ENCODE measurements around the gene FNDC3B. TPM values are rescaled to one million over a fixed set of nuclear protein-coding genes. Genes with fewer than 3 reads are reported as not detected.

FNDC3B gene
- total RNA-seq, 1 experiment from 2014 or later: 48.6 TPM

DNA sequence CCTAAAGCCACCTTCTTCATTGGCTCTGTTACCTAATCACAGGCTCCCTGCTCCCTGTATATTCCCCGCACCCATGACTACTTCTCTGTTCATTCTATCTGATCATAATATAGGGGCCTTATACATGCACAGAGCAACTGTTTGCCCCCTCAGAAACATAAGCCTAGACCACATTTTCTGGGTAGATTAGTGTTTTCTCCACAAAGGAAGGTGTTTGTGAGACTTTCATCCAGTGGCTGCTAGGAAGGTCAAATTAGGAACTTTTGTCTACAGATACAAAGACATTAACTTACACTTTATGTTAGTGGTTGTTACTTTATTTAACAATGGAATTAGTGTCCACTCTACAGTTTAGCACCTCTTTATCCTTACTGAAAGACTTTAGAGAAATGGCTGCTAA is 234.0 kb downstream of the FNDC3B start:
- ChIA-PET CTCF (no interaction called here), POLR2A (ENCODE audit: unreplicated experiment) (interaction anchor here (0.6 kb wide), 1 partner anchor 669 kb away, joined by 3 read pairs; no protein-coding TSS in a partner anchor)
- TF ChIP-seq CTCF (conservative IDR thresholded peaks at IDR 0.05; ENCODE audit: low read depth, low read length) (no peak), EZH2 (IDR thresholded peaks at IDR 0.05; ENCODE audit: low read length, unreplicated experiment) (no peak), EZH2phosphoT487 (IDR thresholded peaks at IDR 0.05; ENCODE audit: borderline replicate concordance, low read length) (no peak)
- H3K27me3 ChIP-seq (ENCODE audit: low read length): no peaks in the 10 kb centered on the region
- H3K4me1 ChIP-seq (ENCODE audit: insufficient read depth, low read length): no peaks in the 10 kb centered on the region
- no peaks in the 10 kb centered on the region for H3K9me3 ChIP-seq (ENCODE audit: low read length)
- no peaks in the 10 kb centered on the region for H3F3A ChIP-seq (ENCODE audit: low read length, unreplicated experiment)
- no peaks in the 10 kb centered on the region for H4K20me1 ChIP-seq (ENCODE audit: low read length)
- H3K9me2 ChIP-seq (replicated peaks; ENCODE audit: low read length): no peaks in the 10 kb centered on the region
- H2AFZ ChIP-seq (ENCODE audit: low read length): no peak overlapping the region
- no TSS peak for BruUV-seq (replicated peaks)
- no peak overlapping the region for H3K27ac ChIP-seq (ENCODE audit: low read length)
- H3K9ac ChIP-seq (ENCODE audit: low read length): no peak overlapping the region
- 0 out of 2 replicates have a peak, but pooled peaks cover 4% of the 10 kb centered on the region for H3K36me3 ChIP-seq (ENCODE audit: low read depth, low read length)
- H3K79me2 ChIP-seq (ENCODE audit: low read length): no peaks in the 10 kb centered on the region
- no peak for ATAC-seq
- intact Hi-C loops (cut with micrococcal nuclease): no loop called here
- no peak overlapping the region for H3K4me2 ChIP-seq (ENCODE audit: low read length)
- H3K4me3 ChIP-seq (ENCODE audit: low read length): no peak overlapping the region
- no peak for DNase-seq

DNA sequence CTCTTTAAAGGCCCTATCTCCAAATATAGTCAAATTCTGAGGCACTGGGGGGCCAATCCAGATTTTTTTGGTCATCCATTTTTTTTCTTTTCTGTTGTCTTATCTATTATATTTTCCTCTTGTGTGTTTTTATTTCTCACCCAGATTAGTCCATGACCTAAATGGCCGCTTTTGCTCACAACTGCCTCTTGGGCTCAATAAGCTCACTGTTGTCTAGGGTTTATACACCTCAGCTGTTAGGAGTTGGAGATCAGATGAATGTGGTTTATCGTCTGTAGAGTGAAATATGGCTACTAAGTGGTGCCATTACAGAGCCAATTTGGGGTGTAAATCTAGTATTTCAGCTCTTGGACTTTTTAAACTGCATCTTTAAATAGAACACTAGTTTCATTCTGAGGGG is 235.5 kb downstream of the FNDC3B start:
- H3K79me2 ChIP-seq (ENCODE audit: low read length): no peaks in the 10 kb centered on the region
- no peaks in the 10 kb centered on the region for H3K9me2 ChIP-seq (replicated peaks; ENCODE audit: low read length)
- H3K4me2 ChIP-seq (ENCODE audit: low read length): no peak overlapping the region
- POLR2A ChIA-PET (ENCODE audit: unreplicated experiment): interaction anchor here (0.6 kb wide), 1 partner anchor 76 kb away, joined by 8 read pairs; no protein-coding TSS in a partner anchor
- no peaks in the 10 kb centered on the region for H3K4me1 ChIP-seq (ENCODE audit: insufficient read depth, low read length)
- no peak for TF ChIP-seq CTCF (conservative IDR thresholded peaks at IDR 0.05; ENCODE audit: low read depth, low read length)
- TF ChIP-seq EZH2phosphoT487 (IDR thresholded peaks at IDR 0.05; ENCODE audit: borderline replicate concordance, low read length): no peak
- no peak for TF ChIP-seq EZH2 (IDR thresholded peaks at IDR 0.05; ENCODE audit: low read length, unreplicated experiment)
- H4K20me1 ChIP-seq (ENCODE audit: low read length): no peaks in the 10 kb centered on the region
- H2AFZ ChIP-seq (ENCODE audit: low read length): no peak overlapping the region
- 0 out of 2 replicates have a peak, but pooled peaks cover 4% of the 10 kb centered on the region for H3K36me3 ChIP-seq (ENCODE audit: low read depth, low read length)
- H3K27me3 ChIP-seq (ENCODE audit: low read length): no peaks in the 10 kb centered on the region
- ATAC-seq (no peak), DNase-seq (no peak)
- H3K9ac ChIP-seq (ENCODE audit: low read length): no peak overlapping the region
- H3K27ac ChIP-seq (ENCODE audit: low read length): no peak overlapping the region
- intact Hi-C loops (cut with micrococcal nuclease): no loop called here
- BruUV-seq (replicated peaks): no TSS peak
- H3F3A ChIP-seq (ENCODE audit: low read length, unreplicated experiment): no peaks in the 10 kb centered on the region
- CTCF ChIA-PET: no interaction called here
- H3K9me3 ChIP-seq (ENCODE audit: low read length): no peaks in the 10 kb centered on the region
- no peak overlapping the region for H3K4me3 ChIP-seq (ENCODE audit: low read length)

GRCh38 chr3:172275586-172275985 is 236.2 kb downstream of the FNDC3B start:
- Histone ChIP-seq H3K9me3 (ENCODE audit: low read length) (no peaks in the 10 kb centered on the region), H3K4me2 (ENCODE audit: low read length) (no peak overlapping the region), H4K20me1 (ENCODE audit: low read length) (no peaks in the 10 kb centered on the region), H3K4me1 (ENCODE audit: insufficient read depth, low read length) (no peaks in the 10 kb centered on the region), H3K27me3 (ENCODE audit: low read length) (no peaks in the 10 kb centered on the region), H3K9ac (ENCODE audit: low read length) (no peak overlapping the region), H3K36me3 (ENCODE audit: low read depth, low read length) (0 out of 2 replicates have a peak, but pooled peaks cover 4% of the 10 kb centered on the region), H3K79me2 (ENCODE audit: low read length) (no peaks in the 10 kb centered on the region), H3K4me3 (ENCODE audit: low read length) (no peak overlapping the region), H3K9me2 (replicated peaks; ENCODE audit: low read length) (no peaks in the 10 kb centered on the region), H2AFZ (ENCODE audit: low read length) (no peak overlapping the region), H3K27ac (ENCODE audit: low read length) (no peak overlapping the region), H3F3A (ENCODE audit: low read length, unreplicated experiment) (no peaks in the 10 kb centered on the region)
- intact Hi-C loops (cut with micrococcal nuclease): no loop called here
- ATAC-seq: no peak
- no TSS peak for BruUV-seq (replicated peaks)
- TF ChIP-seq EZH2 (IDR thresholded peaks at IDR 0.05; ENCODE audit: low read length, unreplicated experiment) (no peak), EZH2phosphoT487 (IDR thresholded peaks at IDR 0.05; ENCODE audit: borderline replicate concordance, low read length) (no peak), CTCF (conservative IDR thresholded peaks at IDR 0.05; ENCODE audit: low read depth, low read length) (no peak)
- POLR2A ChIA-PET (ENCODE audit: unreplicated experiment): no interaction called here
- no peak for DNase-seq
- CTCF ChIA-PET: no interaction called here
